ENCODE measurements around the gene DLX3. TPM values are rescaled to one million over a fixed set of nuclear protein-coding genes. Genes with fewer than 3 reads are reported as not detected.

DLX3 gene
- total RNA-seq, 2 donors from 2014 or later = 0.58 to 1.4 TPM

DNA sequence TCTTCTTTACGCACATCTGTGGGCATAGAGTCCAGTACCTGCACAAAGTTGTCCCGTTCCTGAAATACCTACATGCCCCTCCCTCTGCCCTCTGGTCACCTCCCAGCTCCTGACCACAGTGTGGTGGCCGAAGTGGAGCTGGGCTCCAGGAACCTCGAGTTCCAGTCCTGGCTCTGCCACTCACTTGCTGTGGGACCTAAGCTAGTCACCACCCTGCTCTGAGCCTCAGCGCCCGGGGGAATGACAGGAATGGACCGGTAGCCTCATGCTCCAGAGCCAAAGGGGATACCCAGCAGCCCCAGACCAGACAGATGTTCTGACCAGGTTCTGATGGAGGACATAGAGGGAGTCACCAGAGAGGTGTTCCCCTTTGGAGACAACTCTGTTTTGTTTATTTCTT lies 34.2 kb upstream of the DLX3 start:
- Mint-ChIP-seq H3K4me3 (no peak overlapping the region), H3K9me3 (no peaks in the 10 kb centered on the region), H3K36me3 (ENCODE audit: low read depth) (no peaks in the 10 kb centered on the region), H3K27me3 (ENCODE audit: insufficient read depth) (peaks cover 23% of the 10 kb centered on the region), H3K27ac (no peak overlapping the region), H3K4me1 (peaks cover 15% of the 10 kb centered on the region)
- no peak overlapping the region for H3K27ac ChIP-seq (ENCODE audit: low read depth, low read length)
- peaks cover 3% of the 10 kb centered on the region for H3K4me1 ChIP-seq (ENCODE audit: control insufficient read depth, insufficient read depth, low read length)
- H3K9me3 ChIP-seq (ENCODE audit: control insufficient read depth, low read length) = no peaks in the 10 kb centered on the region
- DNase-seq = no peak
- no peak overlapping the region for H3K9ac ChIP-seq (ENCODE audit: extremely low read depth, low read length, poor library complexity, severe bottlenecking)
- no peak overlapping the region for H3K4me3 ChIP-seq (ENCODE audit: low read length)
- H3K27me3 ChIP-seq (ENCODE audit: control insufficient read depth, insufficient read depth, low read length, poor library complexity, severe bottlenecking) = peaks cover 9% of the 10 kb centered on the region
- TF ChIP-seq, protein P1, sequence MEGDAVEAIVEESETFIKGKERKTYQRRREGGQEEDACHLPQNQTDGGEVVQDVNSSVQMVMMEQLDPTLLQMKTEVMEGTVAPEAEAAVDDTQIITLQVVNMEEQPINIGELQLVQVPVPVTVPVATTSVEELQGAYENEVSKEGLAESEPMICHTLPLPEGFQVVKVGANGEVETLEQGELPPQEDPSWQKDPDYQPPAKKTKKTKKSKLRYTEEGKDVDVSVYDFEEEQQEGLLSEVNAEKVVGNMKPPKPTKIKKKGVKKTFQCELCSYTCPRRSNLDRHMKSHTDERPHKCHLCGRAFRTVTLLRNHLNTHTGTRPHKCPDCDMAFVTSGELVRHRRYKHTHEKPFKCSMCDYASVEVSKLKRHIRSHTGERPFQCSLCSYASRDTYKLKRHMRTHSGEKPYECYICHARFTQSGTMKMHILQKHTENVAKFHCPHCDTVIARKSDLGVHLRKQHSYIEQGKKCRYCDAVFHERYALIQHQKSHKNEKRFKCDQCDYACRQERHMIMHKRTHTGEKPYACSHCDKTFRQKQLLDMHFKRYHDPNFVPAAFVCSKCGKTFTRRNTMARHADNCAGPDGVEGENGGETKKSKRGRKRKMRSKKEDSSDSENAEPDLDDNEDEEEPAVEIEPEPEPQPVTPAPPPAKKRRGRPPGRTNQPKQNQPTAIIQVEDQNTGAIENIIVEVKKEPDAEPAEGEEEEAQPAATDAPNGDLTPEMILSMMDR (conservative IDR thresholded peaks at IDR 0.05) = no peak
- H3K36me3 ChIP-seq (ENCODE audit: control insufficient read depth, insufficient read depth, low read length) = no peaks in the 10 kb centered on the region
- WGBS, 2 experiments (ENCODE audit: insufficient coverage in 1 of 2, insufficient read length in 1 of 2) = 95 to 100% methylated on average over 1 to 7 of the region's 7 CpGs

DNA sequence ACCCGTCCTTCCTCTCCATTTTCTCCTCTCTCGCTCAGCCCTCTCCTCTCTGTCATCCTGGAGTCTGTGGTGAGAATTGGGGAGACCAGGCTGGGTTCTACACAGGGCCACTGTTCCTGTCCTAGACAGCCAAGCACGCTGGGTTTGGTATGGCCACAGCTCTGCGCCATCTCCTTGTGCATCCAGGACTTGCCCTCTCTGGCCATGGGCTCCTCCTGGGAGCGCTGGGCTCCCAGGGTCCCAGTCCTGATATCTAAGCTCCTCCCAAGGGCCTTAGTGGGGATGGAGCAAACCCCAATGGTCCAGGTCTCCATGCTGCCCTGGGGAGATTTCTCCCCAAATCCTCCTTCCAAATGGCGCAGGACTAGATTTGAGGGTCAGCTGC lies 33.7 kb upstream of the DLX3 start:
- H3K9ac ChIP-seq (ENCODE audit: extremely low read depth, low read length, poor library complexity, severe bottlenecking) = no peak overlapping the region
- DNase-seq = no peak
- peaks cover 3% of the 10 kb centered on the region for H3K4me1 ChIP-seq (ENCODE audit: control insufficient read depth, insufficient read depth, low read length)
- Mint-ChIP-seq H3K4me1 (peaks cover 12% of the 10 kb centered on the region), H3K4me3 (peak overlapping the region; percentile 28), H3K9me3 (no peaks in the 10 kb centered on the region), H3K36me3 (ENCODE audit: low read depth) (no peaks in the 10 kb centered on the region), H3K27ac (peak overlapping the region; percentile 11), H3K27me3 (ENCODE audit: insufficient read depth) (peaks cover 23% of the 10 kb centered on the region)
- H3K27ac ChIP-seq (ENCODE audit: low read depth, low read length) = no peak overlapping the region
- H3K36me3 ChIP-seq (ENCODE audit: control insufficient read depth, insufficient read depth, low read length) = no peaks in the 10 kb centered on the region
- WGBS, 2 experiments (ENCODE audit: insufficient coverage in 1 of 2, insufficient read length in 1 of 2) = 78 to 83% methylated on average over 1 to 6 of the region's 6 CpGs
- no peak overlapping the region for H3K4me3 ChIP-seq (ENCODE audit: low read length)
- H3K9me3 ChIP-seq (ENCODE audit: control insufficient read depth, low read length) = no peaks in the 10 kb centered on the region
- TF ChIP-seq, protein P1 (conservative IDR thresholded peaks at IDR 0.05) = no peak
- H3K27me3 ChIP-seq (ENCODE audit: control insufficient read depth, insufficient read depth, low read length, poor library complexity, severe bottlenecking) = peaks cover 9% of the 10 kb centered on the region

DNA sequence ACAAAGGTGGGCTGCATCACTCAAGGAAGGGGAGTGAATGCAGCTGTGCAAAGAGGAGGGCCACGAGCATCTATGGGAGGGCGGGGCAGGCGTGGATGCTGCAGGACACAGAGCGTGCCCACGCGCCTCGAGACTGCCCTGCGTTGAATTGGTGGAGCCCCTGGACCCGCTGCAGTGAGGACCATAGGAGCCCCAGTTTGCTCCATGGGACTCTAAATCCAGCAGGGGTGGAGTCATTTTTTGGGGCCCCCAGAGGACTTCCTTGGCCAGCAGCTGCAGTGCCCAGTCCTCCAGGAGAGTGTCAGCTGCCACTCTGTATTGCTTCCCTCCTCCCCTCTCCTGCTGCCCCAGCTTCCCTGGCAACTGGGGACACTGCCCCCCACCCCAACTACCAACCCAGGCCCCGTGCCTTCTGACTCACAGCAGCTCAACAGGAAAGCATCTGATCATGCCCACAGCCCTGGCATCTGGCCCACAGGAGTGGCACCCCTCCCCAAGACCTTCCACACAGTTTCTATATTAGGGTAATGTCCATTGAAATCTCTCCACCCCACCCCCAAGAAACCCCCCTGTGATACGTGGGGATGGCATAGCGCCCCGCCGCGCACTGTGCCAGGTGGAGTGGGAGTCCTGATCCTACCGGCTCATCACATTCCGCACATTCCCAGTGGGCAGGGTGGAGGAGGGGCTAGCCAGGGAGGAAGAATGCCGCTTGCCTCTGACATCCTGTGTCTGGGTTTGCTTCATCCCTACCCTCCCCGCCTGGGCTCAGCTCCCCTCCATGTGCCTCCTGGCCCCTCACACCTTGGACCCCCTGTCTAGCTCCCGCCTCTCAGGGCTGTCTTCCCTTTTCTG lies 33.1 kb upstream of the DLX3 start:
- peaks cover 12% of the 10 kb centered on the region for H3K4me1 Mint-ChIP-seq
- Histone ChIP-seq H3K4me3 (ENCODE audit: low read length) (no peak overlapping the region), H3K4me1 (ENCODE audit: control insufficient read depth, insufficient read depth, low read length) (peaks cover 3% of the 10 kb centered on the region), H3K9me3 (ENCODE audit: control insufficient read depth, low read length) (no peaks in the 10 kb centered on the region), H3K36me3 (ENCODE audit: control insufficient read depth, insufficient read depth, low read length) (no peaks in the 10 kb centered on the region), H3K27me3 (ENCODE audit: control insufficient read depth, insufficient read depth, low read length, poor library complexity, severe bottlenecking) (peaks cover 9% of the 10 kb centered on the region), H3K27ac (ENCODE audit: low read depth, low read length) (no peak overlapping the region), H3K9ac (ENCODE audit: extremely low read depth, low read length, poor library complexity, severe bottlenecking) (no peak overlapping the region)
- peak; percentile 91 for DNase-seq
- peak overlapping the region; percentile 74 for H3K27ac Mint-ChIP-seq
- H3K4me3 Mint-ChIP-seq = peak overlapping the region; percentile 28
- TF ChIP-seq, protein P1 (conservative IDR thresholded peaks at IDR 0.05) = no peak
- peaks cover 23% of the 10 kb centered on the region for H3K27me3 Mint-ChIP-seq (ENCODE audit: insufficient read depth)
- H3K36me3 Mint-ChIP-seq (ENCODE audit: low read depth) = no peaks in the 10 kb centered on the region
- H3K9me3 Mint-ChIP-seq = no peaks in the 10 kb centered on the region
- WGBS, 2 experiments (ENCODE audit: insufficient coverage in 1 of 2, insufficient read length in 1 of 2) = 63 to 67% methylated on average over 13 to 20 of the region's 20 CpGs
